GM11168 (cell line): Measurements from ENCODE around the gene LIMCH1.
"Not testable (repeated sequence)": the region's sequence is repeated elsewhere in the genome, so short reads cannot be mapped to it uniquely, and the experiment has no call there.

ENCODE experiments used
- in situ Hi-C: fragments of 300-500 bp; cut with MboI; formaldehyde crosslinking; loops from one replicate; pipeline ENCODE4 v1.12.0; 2022; ENCODE audit warnings: low sequenced_read_pairs; ENCODE audit not compliant: unreplicated experiment

LIMCH1 gene

DNA sequence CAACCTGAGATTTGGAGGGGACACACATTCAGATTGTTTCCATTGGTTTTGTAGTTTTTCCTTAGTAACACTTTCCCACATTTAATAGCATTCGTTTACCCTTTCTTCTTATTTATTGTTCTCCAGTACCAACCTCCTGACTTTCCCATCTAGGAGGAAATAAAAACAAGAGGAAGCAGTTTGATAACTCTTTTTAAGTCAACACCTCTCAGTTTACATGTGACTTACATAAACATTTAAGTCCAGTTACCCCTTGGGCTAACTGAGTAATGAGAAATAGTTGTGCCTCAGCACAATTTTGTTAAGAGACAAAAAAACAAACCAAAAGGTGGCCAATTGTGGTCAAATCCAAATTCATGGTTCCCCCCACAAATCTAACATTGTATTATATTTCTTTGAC is 175.8 kb downstream of the LIMCH1 start:
- in situ Hi-C loops = no loop called here

DNA sequence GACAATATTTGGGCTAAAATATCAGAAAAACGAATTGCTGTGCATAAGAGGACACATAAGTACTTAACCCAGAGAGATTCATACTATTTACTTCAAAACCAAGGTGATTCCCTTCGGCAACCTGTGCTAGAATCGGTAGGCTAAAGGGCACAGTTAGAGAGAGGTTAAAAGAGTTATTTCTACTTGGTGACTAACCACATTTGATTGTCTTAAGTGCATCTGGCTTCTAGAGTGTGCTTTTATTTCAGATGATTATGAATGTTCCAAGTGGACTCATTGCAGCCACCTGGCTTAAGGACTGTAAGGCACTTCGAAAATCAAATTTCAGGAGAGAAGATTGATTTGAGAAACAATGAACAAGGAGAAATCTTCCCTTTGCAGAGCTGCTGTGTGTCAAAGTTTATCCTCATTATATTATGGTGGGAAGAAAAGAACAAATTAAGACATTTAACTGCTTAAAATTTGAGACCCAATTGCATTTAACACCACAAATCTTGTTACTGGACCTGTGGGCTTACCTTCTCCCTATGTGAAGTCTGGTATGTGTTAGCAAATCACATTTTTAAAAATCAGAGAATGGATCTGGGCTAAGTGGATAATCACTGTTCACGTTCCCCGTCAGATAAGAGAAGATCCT is 176.5 kb downstream of the LIMCH1 start:
- in situ Hi-C loops = no loop called here

- in situ Hi-C loops = no loop called here
Observed at GRCh38 chr4:41715155-41715554, 177.2 kb downstream of the LIMCH1 start.

- in situ Hi-C loops = no loop called here
Observed at GRCh38 chr4:41718907-41719306, 180.9 kb downstream of the LIMCH1 start.

DNA sequence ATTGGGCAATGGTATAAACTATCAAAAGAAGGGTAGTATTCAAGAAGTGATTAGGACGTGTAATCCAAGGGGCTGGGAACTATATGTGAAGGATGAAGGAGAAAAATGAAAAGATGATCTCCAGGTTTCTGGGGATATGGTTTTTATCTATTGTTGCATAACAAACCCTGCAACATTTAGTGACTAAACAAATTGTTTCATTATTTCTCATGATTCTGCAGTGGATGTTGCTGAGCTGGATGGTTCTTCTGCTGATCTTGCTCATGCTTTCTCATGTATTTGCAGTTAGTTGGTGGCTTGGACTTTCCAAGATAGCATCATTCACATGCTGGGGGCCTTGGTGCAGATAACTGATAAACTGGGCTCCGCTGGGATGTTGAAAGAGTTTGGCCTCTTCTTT is 181.5 kb downstream of the LIMCH1 start:
- in situ Hi-C loops = no loop called here

DNA sequence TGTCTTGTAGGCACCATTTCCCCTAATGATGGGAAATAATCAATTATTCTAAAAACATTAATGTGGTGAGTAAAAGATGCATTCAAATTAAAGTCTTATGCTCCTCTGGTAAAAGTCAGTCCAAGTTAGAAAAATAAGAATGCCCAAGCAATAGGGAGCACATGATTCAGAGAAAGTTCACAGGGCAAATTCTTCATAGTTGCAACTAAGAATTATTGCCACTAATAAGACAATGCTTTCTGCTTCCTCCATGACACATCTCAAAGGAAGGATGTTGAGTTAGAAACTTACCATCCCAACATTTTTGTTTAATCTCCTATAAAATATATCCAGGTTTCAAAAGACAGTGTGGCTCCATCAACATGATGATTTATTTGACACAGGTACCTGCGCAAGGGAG is 184.2 kb downstream of the LIMCH1 start:
- in situ Hi-C loops = no loop called here

DNA sequence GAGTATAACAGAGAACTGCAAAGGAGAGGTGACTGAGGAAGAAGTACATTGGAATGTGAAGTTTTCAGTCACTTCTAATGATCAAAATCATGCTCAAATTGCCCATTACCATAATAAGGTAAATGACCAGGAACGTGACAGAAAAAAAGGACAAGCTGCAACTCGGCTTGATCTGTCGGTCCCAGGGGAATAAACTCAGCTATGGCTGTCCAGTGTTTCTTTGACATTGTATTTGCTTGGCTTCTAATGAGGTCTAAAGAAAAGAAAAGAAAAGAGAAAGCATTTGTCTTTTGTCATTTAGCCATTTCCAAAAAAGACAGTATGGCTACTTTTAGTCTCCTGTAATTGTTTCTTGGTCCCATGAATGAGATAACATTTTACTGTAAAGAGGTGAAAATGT is 185.3 kb downstream of the LIMCH1 start:
- in situ Hi-C loops = no loop called here

- in situ Hi-C loops = no loop called here
Observed at GRCh38 chr4:41725254-41725653, 187.3 kb downstream of the LIMCH1 start.

- in situ Hi-C loops = no loop called here
Observed at GRCh38 chr4:41727861-41728572, 190.1 kb downstream of the LIMCH1 start.

GRCh38 chr4:41728573-41728913 is 190.6 kb downstream of the LIMCH1 start:
- in situ Hi-C loops = no loop called here

DNA sequence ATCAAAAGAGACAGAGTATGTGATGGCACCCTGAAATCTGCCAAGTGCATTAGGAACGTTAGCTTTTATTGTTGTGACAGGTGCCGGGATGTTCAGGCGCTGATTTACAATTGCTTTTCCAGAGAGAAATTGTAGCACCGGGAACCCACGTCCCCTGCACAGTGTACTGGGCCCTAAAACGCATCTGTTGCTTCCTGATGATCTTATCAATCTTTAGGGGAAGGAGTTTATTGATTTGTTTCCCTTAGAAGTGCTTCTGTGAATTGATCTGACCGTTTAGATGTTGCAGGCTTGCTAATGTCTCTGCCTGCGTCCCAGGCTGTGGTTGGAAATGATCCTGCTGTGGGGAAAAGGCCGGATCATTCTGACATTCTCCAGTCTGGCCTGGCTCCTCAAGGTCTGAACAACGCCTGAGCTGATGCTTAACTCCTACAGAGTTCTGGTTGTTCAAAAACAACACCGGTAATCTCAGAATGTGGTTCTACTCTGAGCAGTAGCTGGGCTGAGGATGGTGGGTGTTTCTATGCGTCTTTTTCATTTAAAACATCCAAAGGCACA is 193.7 kb downstream of the LIMCH1 start:
- in situ Hi-C loops = no loop called here

DNA sequence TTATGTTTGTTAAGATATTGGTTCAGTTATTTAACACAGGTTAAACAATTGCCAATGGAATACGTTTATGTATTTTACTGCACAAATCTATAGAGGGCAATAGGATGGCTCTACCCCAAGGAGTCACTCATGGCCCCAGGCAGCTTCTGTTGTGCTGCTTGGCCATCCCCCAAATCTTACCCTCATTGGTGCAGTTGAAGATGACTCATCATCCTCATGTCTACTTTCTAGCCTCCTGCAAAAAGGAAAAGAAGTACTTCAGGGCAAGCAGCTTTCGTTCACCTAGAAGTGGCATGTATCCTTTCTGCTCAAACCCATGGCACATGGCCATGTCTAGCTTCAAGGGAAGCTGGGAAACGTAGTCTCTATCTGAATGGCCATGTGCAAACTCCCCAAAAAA is 196.4 kb downstream of the LIMCH1 start:
- in situ Hi-C loops = no loop called here

- in situ Hi-C loops = not testable (repeated sequence)
Observed at GRCh38 chr4:41737491-41737890, 199.5 kb downstream of the LIMCH1 start.

GRCh38 chr4:41741354-41741753 is 203.4 kb downstream of the LIMCH1 start:
- in situ Hi-C loops = no loop called here

DNA sequence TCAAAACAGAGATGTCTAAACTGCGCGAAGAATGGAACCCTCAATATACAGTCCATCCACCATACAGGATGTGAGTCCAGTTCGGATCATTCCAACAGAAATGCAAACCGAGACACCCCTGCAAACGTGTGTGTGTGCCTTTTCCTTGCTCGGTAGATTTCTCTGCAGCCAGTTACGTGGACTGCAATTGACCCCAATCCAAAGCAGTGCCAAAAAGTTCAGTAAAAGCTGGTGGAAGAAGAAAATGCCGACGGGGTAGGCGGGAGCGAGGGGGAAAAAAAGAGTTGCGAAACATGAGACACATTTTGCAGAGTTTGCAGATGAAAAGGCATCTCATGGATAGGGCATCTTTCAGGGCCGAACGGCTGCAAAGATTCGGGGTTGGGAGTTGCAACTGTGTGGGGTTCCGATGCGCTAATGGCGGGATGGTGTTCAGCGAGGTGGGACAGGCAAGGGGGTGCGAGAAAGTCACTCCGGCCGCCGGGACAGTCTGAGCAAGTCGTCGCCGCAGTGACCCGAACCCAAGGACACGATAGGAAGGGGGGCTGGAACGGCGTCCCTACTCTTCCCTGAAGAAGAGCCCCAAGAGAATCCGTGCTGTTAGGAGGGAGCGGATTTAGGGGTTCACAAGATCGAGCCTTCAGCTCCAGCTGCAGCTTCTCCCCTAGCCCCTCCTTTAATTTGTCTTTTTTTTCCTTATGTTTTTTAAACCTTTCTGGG is 206.8 kb downstream of the LIMCH1 start:
- in situ Hi-C loops = no loop called here

- in situ Hi-C loops = no loop called here
Observed at GRCh38 chr4:41745292-41746024, 207.5 kb downstream of the LIMCH1 start.

DNA sequence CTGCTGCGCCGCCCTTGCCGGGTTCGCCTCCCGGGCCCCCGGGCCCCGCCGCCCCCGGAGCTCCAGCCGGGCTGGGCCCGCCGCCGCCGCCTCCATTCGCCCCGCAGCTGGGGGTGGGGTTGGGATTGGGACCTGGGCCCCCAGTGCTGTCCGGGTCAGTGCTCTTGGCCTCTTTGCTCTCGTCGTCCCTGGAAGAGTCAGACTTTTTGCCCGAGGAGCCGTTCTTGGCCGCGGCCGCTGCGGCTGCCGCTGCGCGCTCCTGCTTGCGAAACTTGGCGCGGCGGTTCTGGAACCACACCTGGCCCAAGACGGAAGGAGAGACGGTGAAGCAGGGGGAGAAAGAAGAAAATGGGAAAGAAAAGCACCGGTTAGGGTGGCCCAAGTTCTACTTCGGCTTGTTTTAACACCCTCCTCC is 208.1 kb downstream of the LIMCH1 start:
- in situ Hi-C loops = no loop called here

GRCh38 chr4:41746440-41747229 is 208.7 kb downstream of the LIMCH1 start:
- in situ Hi-C loops = no loop called here

DNA sequence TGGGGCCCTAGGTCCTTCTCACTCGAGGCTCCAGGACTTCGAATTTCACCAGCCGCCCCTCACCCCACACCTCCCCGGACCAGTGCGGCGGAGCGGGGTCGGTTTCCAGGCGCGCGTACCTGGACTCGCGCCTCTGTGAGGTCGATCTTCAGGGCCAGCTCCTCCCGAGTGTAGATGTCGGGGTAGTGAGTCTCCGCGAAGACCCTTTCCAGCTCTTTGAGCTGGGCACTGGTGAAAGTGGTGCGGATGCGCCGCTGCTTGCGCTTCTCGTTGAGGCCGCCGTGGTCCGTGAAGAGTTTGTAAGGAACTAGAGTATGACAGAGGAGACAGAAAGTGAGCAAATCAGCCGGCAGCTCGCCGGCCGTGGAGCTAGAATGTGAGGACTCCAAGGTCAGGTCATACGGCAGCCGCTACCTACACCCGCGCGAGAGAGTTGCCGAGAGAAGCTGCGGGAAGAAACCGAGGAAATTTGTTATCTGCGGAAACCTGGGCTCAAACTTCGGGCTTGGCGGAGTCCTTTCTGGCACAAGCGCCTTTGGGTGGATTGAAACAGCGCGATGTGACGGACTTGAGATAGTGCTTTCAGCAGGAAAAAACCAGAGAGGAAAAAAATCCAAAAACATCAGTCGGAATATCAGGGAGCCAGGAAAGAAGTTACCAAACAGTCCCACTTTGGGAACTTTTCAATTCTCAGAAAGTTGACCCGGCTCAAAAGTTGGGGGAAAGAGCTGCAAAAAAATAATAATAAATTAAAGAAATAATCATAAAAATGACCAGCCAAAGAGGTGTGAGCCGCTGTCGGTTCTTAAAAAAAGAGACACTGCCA is 209.5 kb downstream of the LIMCH1 start:
- in situ Hi-C loops = no loop called here
